22Rv1 (cell line): ENCODE data around the gene ALPG.

ENCODE experiments used
- H3K27ac ChIP-seq: fragments of 450-650 bp; 2 replicates; pipeline ENCODE4 v1.5.1; 2017
- ZFX ChIP-seq: fragments of 450-650 bp; IDR thresholded peaks from 2 replicates; pipeline ENCODE4 v1.6.1; 2017; ENCODE audit warnings: antibody characterized with exemption, borderline replicate concordance
- TF ChIP-seq, protein P1 (sequence below): fragments of 450-650 bp; IDR thresholded peaks from 2 replicates; pipeline ENCODE4 v1.5.1; 2017; ENCODE audit warnings: mild to moderate bottlenecking

Gene ALPG

DNA sequence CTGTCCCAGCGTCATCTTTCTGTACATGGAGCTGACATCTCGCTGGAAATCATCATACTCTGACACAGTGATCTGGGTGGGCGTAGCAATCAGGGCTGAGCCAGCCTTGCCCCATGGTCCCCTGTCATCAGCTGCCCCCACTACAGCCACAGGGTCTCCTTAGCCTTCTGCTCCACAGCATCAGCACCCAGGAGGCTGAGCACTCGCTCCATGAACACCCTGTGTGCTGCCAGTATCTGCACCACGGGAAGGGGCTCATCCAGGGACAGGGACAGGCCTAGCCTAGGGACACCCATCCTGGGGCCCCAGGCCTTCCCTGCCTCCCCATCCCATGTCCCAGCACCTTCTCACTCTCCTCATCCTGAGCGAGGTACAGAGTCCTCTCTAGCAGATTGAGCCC is 11.4 kb downstream of the ALPG start:
- H3K27ac ChIP-seq = no peak overlapping the region
- TF ChIP-seq ZFX = no peak
- TF ChIP-seq, protein P1, sequence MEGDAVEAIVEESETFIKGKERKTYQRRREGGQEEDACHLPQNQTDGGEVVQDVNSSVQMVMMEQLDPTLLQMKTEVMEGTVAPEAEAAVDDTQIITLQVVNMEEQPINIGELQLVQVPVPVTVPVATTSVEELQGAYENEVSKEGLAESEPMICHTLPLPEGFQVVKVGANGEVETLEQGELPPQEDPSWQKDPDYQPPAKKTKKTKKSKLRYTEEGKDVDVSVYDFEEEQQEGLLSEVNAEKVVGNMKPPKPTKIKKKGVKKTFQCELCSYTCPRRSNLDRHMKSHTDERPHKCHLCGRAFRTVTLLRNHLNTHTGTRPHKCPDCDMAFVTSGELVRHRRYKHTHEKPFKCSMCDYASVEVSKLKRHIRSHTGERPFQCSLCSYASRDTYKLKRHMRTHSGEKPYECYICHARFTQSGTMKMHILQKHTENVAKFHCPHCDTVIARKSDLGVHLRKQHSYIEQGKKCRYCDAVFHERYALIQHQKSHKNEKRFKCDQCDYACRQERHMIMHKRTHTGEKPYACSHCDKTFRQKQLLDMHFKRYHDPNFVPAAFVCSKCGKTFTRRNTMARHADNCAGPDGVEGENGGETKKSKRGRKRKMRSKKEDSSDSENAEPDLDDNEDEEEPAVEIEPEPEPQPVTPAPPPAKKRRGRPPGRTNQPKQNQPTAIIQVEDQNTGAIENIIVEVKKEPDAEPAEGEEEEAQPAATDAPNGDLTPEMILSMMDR = no peak

- H3K27ac ChIP-seq = no peak overlapping the region
- TF ChIP-seq, protein P1 = no peak
- no peak for TF ChIP-seq ZFX
These were observed 12.0 kb downstream of the ALPG start for GRCh38 chr2:232418466-232419244.

GRCh38 chr2:232419245-232420072 is 12.8 kb downstream of the ALPG start:
- TF ChIP-seq, protein P1 = no peak
- no peak for TF ChIP-seq ZFX
- H3K27ac ChIP-seq = no peak overlapping the region

DNA sequence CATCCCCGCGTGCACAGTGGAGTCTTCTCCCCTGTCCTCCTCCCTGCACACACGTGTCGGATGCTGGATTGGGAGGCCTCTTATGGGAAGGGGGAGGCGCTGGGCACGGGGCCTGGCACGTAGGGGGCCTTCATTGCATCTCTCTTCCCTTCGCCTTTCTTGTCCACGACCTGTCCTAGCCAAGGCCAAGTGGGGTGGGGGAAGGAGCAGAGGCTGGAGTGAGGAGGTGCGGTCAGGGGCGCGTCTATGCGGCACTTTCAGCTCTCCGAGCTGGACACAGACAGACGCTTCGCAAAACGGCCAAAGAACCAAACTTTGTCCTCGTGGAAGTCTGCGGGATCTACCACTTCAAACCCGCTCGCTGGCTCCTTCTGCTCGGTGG is 13.4 kb downstream of the ALPG start:
- no peak overlapping the region for H3K27ac ChIP-seq
- TF ChIP-seq, protein P1 = no peak
- TF ChIP-seq ZFX = no peak

GRCh38 chr2:232420463-232421188 is 14.0 kb downstream of the ALPG start:
- no peak overlapping the region for H3K27ac ChIP-seq
- TF ChIP-seq, protein P1 = peak; percentile 42
- TF ChIP-seq ZFX = no peak

DNA sequence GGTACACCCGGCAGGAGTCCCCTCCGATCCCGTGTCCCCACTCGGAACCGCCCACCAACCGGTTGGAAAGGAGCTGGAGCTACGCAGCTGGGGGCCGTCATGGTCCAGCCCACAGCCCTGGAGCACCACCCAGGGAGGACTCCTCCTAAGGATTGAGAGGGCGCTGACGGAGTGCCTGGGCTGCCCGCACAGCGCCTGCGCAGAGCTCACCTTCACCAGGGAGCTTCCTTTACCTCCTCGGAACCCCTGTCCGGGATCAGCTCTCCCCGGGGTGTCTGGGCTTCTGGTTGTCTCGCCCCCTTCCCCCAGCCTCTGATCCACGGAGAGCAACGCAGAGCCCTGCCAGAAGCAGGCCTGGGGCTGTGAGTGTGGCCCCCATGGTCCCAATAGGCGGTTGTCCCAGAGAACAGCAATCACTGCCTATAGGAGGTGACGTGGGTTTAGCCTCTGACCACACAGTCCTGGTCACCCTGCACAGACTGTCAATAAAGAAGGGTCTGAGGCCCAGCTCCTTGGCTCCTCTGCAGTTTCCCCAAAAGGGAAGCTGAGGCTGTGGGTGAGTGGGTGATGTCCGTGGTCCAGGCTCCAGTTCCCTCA is 14.6 kb downstream of the ALPG start:
- TF ChIP-seq, protein P1 = no peak
- TF ChIP-seq ZFX = no peak
- no peak overlapping the region for H3K27ac ChIP-seq
